Effector memory CD4-positive, alpha-beta T cell (primary cell): Measurements from ENCODE around the gene GNG7.
"Not testable (repeated sequence)": the region's sequence is repeated elsewhere in the genome, so short reads cannot be mapped to it uniquely, and the experiment has no call there.

Experiments used
- DNase-seq, 3 donors: peaks; one replicate each; pipeline ENCODE4 v3.0.0-alpha.2; 2020
- H3K27ac ChIP-seq: 2 replicates; pipeline ENCODE4 v1.7.0; 2013; ENCODE audit warnings: mild to moderate bottlenecking, low read length, moderate library complexity; ENCODE audit not compliant: insufficient read depth, poor library complexity, severe bottlenecking
- H3K27me3 ChIP-seq: replicated peaks from 2 replicates; pipeline ENCODE4 v1.7.0; 2013; ENCODE audit warnings: mild to moderate bottlenecking, low read length; ENCODE audit not compliant: insufficient read depth, control insufficient read depth, poor library complexity, severe bottlenecking
- H3K36me3 ChIP-seq: 2 replicates; pipeline ENCODE4 v1.7.0; 2013; ENCODE audit warnings: mild to moderate bottlenecking, low read length, moderate library complexity; ENCODE audit not compliant: control insufficient read depth, insufficient read depth
- H3K4me1 ChIP-seq: 2 replicates; pipeline ENCODE4 v1.7.0; 2013; ENCODE audit warnings: low read length, mild to moderate bottlenecking; ENCODE audit not compliant: control insufficient read depth, insufficient read depth, poor library complexity, severe bottlenecking
- H3K4me3 ChIP-seq: 2 replicates; pipeline ENCODE4 v1.7.0; 2013; ENCODE audit warnings: low read length, low read depth, mild to moderate bottlenecking; ENCODE audit not compliant: insufficient read depth, poor library complexity, severe bottlenecking
- H3K9me3 ChIP-seq: 2 replicates; pipeline ENCODE4 v1.7.0; 2013; ENCODE audit warnings: mild to moderate bottlenecking, low read length, moderate library complexity; ENCODE audit not compliant: control insufficient read depth

GNG7 gene

DNA sequence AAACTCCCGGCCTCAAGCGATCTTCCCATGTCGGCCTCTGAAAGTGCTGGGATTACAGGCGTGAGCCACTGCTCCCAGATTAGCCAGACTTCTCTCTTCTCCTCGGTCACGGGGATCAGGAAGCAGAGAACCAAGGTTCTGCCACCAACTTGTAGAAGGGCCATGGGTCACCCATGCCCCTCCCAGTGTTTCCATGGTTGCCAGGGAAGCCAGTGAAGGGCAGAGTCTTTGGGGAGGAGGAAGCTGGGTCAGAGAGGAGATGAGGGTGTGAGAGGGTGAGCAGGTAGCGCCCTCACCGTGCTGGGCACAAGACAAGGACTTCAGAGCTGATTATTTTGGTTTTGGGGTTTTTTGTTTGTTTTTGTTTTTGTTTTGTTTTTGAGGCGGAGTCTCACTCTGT, 77.1 kb downstream of the GNG7 start:
- Histone ChIP-seq H3K27me3 (no peaks in the 10 kb centered on the region), H3K36me3 (no peaks in the 10 kb centered on the region), H3K4me1 (peaks cover 22% of the 10 kb centered on the region), H3K27ac (no peak overlapping the region), H3K4me3 (no peak overlapping the region), H3K9me3 (no peaks in the 10 kb centered on the region)
- no peak for DNase-seq

DNA sequence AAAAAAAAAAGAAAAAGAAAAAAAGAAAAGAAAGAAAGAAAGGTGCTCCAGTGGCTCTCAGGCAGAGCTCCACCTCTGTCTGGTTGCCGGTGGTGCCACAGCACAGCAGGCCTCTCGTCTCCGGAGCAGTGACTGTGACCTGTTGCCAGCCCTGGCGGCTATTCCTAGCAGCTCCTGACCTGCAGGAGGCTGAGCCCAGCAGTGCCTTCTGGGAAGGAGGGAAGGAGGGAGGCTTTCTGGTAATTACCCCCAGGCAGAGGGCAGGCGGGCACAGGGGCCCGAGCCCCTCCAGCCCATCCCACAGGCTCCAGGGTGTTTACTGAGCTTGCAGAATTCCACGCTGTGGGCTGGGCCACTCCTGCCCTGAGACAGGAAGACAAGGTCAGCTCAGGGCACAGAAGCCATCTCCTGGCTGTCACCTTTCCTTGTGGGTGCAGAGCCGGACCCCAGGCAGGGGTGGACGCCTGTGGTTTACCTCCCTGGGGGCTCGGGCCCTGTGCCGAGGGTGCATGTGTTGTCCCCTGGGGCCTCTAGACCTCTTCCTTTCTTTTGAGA, 77.9 kb downstream of the GNG7 start:
- Histone ChIP-seq H3K27ac (no peak overlapping the region), H3K4me3 (no peak overlapping the region)

DNA sequence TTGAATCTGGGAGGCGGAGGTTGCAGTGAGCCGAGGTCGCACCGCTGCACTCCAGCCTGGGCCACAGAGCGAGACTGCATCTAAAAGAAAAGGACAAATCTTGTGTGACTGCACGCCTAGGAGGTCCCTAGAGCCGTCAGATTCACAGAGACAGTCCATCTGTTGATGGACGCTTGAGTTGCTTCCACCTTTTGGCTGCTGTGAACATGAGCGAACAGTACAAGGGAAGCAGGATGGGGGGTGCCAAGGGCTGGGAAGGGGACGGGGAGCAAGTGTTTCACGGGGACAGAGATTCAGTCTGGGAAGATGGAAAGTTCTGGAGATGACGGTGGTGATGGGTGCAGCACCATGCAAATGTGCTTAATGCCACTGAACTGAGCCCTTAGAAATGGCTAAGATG, 78.7 kb downstream of the GNG7 start:
- H3K4me3 ChIP-seq = no peak overlapping the region
- no peaks in the 10 kb centered on the region for H3K36me3 ChIP-seq
- no peak for DNase-seq
- peaks cover 26% of the 10 kb centered on the region for H3K4me1 ChIP-seq
- H3K27me3 ChIP-seq = no peaks in the 10 kb centered on the region
- no peaks in the 10 kb centered on the region for H3K9me3 ChIP-seq
- no peak overlapping the region for H3K27ac ChIP-seq

More for the DNA sequence above, 77.9 kb downstream of the GNG7 start:
- Histone ChIP-seq H3K27me3 (no peaks in the 10 kb centered on the region), H3K9me3 (no peaks in the 10 kb centered on the region), H3K36me3 (no peaks in the 10 kb centered on the region), H3K4me1 (peaks cover 23% of the 10 kb centered on the region)
- no peak for DNase-seq

DNA sequence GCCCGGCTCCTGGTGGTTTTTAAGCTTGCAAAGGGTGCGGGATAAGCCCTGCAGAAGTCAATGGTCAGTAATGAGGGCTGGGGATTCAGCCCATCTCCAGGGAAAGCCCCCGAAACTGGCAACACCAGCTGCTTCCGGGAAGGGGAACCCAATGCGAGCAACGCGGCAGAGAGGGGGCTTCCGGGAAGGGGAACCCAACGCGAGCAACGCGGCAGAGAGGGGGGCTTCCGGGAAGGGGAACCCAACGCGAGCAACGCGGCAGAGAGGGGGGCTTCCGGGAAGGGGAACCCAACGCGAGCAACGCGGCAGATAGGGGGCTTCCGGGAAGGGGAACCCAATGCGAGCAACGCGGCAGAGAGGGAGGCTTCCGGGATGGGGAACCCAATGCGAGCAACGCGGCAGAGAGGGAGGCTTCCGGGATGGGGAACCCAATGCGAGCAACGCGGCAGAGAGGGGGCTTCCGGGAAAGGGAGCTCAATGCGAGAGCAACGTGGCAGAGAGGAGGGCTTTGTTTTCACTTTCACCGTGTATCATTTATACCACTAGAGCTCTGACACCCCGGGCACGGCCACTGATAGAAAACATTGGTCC, 80.0 kb downstream of the GNG7 start:
- not testable (repeated sequence) for H3K27me3 ChIP-seq, H3K36me3 ChIP-seq, H3K9me3 ChIP-seq, H3K4me3 ChIP-seq
- peaks cover 39% of the 10 kb centered on the region for H3K4me1 ChIP-seq
- H3K27ac ChIP-seq = peak overlapping the region; percentile 80
- peak; percentile 24 to 63 (median 43) for DNase-seq

DNA sequence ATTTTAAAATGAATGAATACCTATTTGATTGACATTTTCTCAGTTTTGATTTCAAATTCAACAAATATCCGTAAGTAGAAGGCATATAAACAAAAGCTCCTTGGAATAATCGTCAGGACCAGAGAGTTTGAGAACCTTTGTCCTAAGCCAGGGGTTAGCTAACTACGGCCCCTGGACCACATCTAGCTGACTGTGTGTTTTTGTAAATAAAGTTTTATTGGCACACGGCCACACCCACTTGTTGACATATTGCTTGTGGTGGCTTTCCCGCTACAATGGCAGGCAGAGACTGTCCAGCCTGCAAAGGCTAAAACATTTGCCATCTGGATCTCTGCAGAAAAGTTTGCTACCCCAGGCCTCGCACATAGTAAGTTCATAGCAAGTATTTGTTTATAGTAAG, 83.4 kb downstream of the GNG7 start:
- H3K27ac ChIP-seq = peak overlapping the region; percentile 72

DNA sequence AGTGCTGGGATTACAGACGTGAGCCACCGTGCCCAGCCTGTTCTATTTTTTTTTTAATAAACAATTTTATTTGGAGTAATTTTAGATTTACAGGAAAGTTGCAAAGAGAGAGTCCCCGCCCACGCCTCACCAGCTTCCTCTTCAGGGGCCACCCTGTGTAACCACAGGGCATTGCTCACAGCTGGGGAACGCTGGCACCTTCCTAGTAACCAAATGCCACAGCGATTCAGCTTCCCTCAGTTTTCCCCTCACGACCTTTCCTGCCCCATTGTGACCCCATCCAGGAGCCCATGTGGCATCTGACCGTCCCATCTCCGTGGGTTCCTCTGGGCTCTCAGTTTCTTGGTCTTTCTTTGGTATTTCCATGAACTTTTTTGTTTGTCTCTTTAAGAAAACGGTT, 83.9 kb downstream of the GNG7 start:
- peaks cover 52% of the 10 kb centered on the region for H3K4me1 ChIP-seq
- DNase-seq = peak; percentile 43 to 52 (median 48)
- H3K27me3 ChIP-seq = no peaks in the 10 kb centered on the region
- H3K36me3 ChIP-seq = no peaks in the 10 kb centered on the region
- peak overlapping the region; percentile 20 for H3K4me3 ChIP-seq
- no peaks in the 10 kb centered on the region for H3K9me3 ChIP-seq
- H3K27ac ChIP-seq = peak overlapping the region; percentile 72

More for the DNA sequence above, 83.4 kb downstream of the GNG7 start:
- Histone ChIP-seq H3K4me3 (peak overlapping the region; percentile 20), H3K4me1 (peaks cover 47% of the 10 kb centered on the region), H3K9me3 (no peaks in the 10 kb centered on the region), H3K36me3 (no peaks in the 10 kb centered on the region), H3K27me3 (no peaks in the 10 kb centered on the region)
- DNase-seq = no peak

DNA sequence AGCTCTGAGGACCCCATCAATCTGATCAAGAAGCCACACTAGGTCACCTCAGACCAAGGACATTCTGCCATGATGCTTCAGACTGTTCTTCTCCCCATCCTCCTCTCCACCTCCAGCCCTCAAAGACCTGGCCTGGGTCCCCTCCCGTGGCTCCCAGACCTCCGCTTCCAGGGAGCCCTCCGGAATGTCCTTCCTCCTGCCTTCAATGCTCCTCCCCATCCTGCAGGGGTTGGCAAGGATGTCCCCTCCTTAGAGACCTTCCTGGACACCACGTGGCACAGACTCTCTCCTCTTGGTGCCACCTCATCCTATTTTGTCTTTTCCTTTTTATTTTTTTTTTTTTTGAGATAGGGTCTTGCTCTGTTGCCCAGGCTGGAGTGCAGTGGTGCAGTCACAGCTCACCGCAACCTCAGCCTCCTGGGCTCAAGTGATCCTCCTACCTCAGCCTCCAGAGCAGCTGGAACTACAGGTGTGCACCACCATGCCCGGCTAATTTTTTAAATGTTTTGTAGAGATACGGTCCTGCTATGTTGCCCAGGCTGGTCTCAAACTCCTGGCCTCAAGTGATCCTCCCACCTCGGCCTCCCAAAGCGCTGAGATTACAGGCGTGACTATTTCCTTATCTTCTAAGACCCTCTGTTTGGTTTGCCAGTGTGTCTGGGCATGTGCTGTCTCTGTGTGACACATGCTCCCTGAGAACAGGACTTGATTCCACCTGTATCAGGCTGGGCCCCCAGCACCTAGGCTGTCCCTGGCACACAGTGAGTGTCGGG, 84.9 kb downstream of the GNG7 start:
- no peaks in the 10 kb centered on the region for H3K9me3 ChIP-seq
- DNase-seq = no peak
- peaks cover 53% of the 10 kb centered on the region for H3K4me1 ChIP-seq
- peak overlapping the region; percentile 72 for H3K27ac ChIP-seq
- no peaks in the 10 kb centered on the region for H3K27me3 ChIP-seq
- H3K4me3 ChIP-seq = no peak overlapping the region
- H3K36me3 ChIP-seq = no peaks in the 10 kb centered on the region

DNA sequence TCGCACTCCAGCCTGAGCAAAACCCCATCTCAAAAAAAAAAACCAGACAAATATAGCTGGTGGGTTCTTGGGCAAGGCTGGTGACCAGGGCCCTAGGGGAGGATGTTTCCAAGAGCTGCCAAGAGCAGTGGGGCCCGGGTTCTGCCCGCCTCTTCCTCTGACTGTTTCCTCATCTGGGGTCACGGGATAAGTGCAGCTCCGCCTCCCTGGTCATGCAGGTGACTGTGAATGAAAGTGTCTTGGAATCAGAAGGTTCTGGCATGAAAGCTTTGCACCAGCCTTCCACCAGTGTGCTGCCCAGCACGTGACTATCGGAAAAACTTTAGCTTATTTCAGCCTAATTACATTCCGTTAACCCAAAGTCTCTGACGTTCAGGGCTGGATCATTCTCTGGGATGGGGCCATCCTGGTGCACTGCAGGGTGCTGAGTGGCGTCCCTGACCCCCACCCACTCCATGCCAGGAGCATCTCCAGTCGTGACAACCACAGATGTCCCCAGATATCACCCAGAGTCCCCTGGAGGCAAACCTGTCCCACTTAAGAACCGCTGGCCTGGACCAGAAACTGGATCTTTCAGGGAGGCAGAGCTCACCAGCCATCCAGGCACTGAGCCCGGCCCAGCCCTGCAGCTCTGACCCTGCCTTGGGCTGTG, 85.6 kb downstream of the GNG7 start:
- Histone ChIP-seq H3K36me3 (no peaks in the 10 kb centered on the region), H3K9me3 (no peaks in the 10 kb centered on the region), H3K27me3 (no peaks in the 10 kb centered on the region), H3K27ac (no peak overlapping the region), H3K4me3 (no peak overlapping the region), H3K4me1 (peaks cover 53% of the 10 kb centered on the region)
- no peak for DNase-seq

DNA sequence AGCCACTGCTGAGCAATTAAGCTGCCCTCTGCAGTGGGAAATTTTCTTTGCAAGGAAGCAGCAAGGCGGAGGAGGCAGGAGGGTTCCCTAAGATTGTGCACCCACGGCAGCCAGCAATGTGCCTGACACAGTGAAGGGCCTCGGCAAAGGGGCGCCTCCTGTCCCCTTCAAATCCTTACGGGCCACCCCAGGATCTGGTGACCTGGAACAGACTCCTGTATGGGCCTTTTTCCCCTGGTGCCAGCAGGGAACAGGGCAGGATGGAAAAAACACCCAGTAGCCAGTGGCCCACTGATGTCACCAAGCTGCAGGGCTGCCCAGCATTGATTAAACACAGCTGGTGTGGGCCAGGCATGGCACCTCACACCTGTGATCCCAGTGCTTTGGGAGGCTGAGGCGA, 86.7 kb downstream of the GNG7 start:
- Histone ChIP-seq H3K27me3 (no peaks in the 10 kb centered on the region), H3K9me3 (no peaks in the 10 kb centered on the region), H3K4me3 (no peak overlapping the region), H3K36me3 (no peaks in the 10 kb centered on the region), H3K4me1 (peaks cover 56% of the 10 kb centered on the region), H3K27ac (no peak overlapping the region)
- no peak for DNase-seq
